Osteoblast (primary cell): ENCODE results near the gene TGFBR2. TPM values are rescaled to one million over a fixed set of nuclear protein-coding genes. Genes with fewer than 3 reads are reported as not detected.

Source experiments
- DNase-seq: peaks from one replicate; pipeline ENCODE4 v3.0.0; 2011; ENCODE audit warnings: low spot score, mixed read lengths; ENCODE audit not compliant: insufficient read length; ENCODE audit errors: missing footprints
- H2AFZ ChIP-seq: 2 replicates; pipeline ENCODE4 v1.6.0; 2011; ENCODE audit warnings: mild to moderate bottlenecking, low read length
- H3K27ac ChIP-seq: 2 replicates; pipeline ENCODE4 v1.5.1; 2011; ENCODE audit warnings: mild to moderate bottlenecking, low read depth, low read length, moderate library complexity
- H3K27me3 ChIP-seq: 2 replicates; pipeline ENCODE4 v1.6.0; 2012; ENCODE audit warnings: mild to moderate bottlenecking, control low read depth, inconsistent platforms, low read length, moderate library complexity; ENCODE audit not compliant: insufficient read depth
- H3K36me3 ChIP-seq: 2 replicates; pipeline ENCODE4 v1.5.1; 2011; ENCODE audit warnings: mild to moderate bottlenecking, low read length, control low read depth, moderate library complexity; ENCODE audit not compliant: insufficient read depth
- H3K4me1 ChIP-seq: 2 replicates; pipeline ENCODE4 v1.5.1; 2011; ENCODE audit warnings: mild to moderate bottlenecking, low read length, control low read depth, moderate library complexity; ENCODE audit not compliant: insufficient read depth
- H3K4me2 ChIP-seq: 2 replicates; pipeline ENCODE4 v1.6.0; 2011; ENCODE audit warnings: mild to moderate bottlenecking, low read length; ENCODE audit not compliant: insufficient read depth
- H3K4me3 ChIP-seq: fragments of 200-600 bp; sonication (generic); 3 replicates; pipeline ENCODE4 v1.5.1; 2012; ENCODE audit warnings: mild to moderate bottlenecking, low read length, inconsistent platforms; ENCODE audit not compliant: insufficient read depth
- H3K79me2 ChIP-seq: 2 replicates; pipeline ENCODE4 v1.6.0; 2012; ENCODE audit warnings: mild to moderate bottlenecking, low read length, control low read depth, inconsistent platforms; ENCODE audit not compliant: insufficient read depth
- H3K9me3 ChIP-seq: 2 replicates; pipeline ENCODE4 v1.5.1; 2011; ENCODE audit warnings: low read depth, low read length, control low read depth
- H4K20me1 ChIP-seq: 2 replicates; pipeline ENCODE4 v1.6.0; 2012; ENCODE audit warnings: mild to moderate bottlenecking, low read length, control low read depth; ENCODE audit not compliant: insufficient read depth
- total RNA-seq: library from RNA; depleted of rRNA; stranded (reverse); fragments of >200 nt; gene quantifications from 2 replicates; pipeline ENCODE4 v1.2.3, GENCODE V29; 2012
- TF ChIP-seq, protein P1 (sequence below): IDR thresholded peaks from 2 replicates; pipeline ENCODE4 v1.5.1; 2011; ENCODE audit warnings: mild to moderate bottlenecking, low read depth, low read length, moderate library complexity; ENCODE audit errors: extremely low read depth

Gene TGFBR2
- total RNA-seq, 1 donor, result 118 TPM

GRCh38 chr3:30586096-30586805 is 20.1 kb upstream of the TGFBR2 start:
- no peaks in the 10 kb centered on the region for H3K9me3 ChIP-seq
- TF ChIP-seq, protein P1, sequence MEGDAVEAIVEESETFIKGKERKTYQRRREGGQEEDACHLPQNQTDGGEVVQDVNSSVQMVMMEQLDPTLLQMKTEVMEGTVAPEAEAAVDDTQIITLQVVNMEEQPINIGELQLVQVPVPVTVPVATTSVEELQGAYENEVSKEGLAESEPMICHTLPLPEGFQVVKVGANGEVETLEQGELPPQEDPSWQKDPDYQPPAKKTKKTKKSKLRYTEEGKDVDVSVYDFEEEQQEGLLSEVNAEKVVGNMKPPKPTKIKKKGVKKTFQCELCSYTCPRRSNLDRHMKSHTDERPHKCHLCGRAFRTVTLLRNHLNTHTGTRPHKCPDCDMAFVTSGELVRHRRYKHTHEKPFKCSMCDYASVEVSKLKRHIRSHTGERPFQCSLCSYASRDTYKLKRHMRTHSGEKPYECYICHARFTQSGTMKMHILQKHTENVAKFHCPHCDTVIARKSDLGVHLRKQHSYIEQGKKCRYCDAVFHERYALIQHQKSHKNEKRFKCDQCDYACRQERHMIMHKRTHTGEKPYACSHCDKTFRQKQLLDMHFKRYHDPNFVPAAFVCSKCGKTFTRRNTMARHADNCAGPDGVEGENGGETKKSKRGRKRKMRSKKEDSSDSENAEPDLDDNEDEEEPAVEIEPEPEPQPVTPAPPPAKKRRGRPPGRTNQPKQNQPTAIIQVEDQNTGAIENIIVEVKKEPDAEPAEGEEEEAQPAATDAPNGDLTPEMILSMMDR, result no peak
- no peak overlapping the region for H3K4me3 ChIP-seq
- no peaks in the 10 kb centered on the region for H3K4me1 ChIP-seq
- H3K27ac ChIP-seq, result no peak overlapping the region
- no peak for DNase-seq
- H2AFZ ChIP-seq, result no peak overlapping the region
- H3K4me2 ChIP-seq, result no peak overlapping the region
- H3K27me3 ChIP-seq, result no peaks in the 10 kb centered on the region
- H4K20me1 ChIP-seq, result no peaks in the 10 kb centered on the region
- H3K36me3 ChIP-seq, result no peaks in the 10 kb centered on the region
- no peaks in the 10 kb centered on the region for H3K79me2 ChIP-seq

- H3K27ac ChIP-seq, result no peak overlapping the region
- DNase-seq, result no peak
- H3K4me1 ChIP-seq, result no peaks in the 10 kb centered on the region
- H4K20me1 ChIP-seq, result no peaks in the 10 kb centered on the region
- H3K4me2 ChIP-seq, result no peak overlapping the region
- no peak overlapping the region for H3K4me3 ChIP-seq
- H3K79me2 ChIP-seq, result no peaks in the 10 kb centered on the region
- H3K9me3 ChIP-seq, result no peaks in the 10 kb centered on the region
- no peak overlapping the region for H2AFZ ChIP-seq
- TF ChIP-seq, protein P1, result no peak
- no peaks in the 10 kb centered on the region for H3K36me3 ChIP-seq
- H3K27me3 ChIP-seq, result no peaks in the 10 kb centered on the region
Observed at GRCh38 chr3:30586806-30587486, 19.5 kb upstream of the TGFBR2 start.

- Histone ChIP-seq H3K27me3 (no peaks in the 10 kb centered on the region), H3K9me3 (no peaks in the 10 kb centered on the region), H4K20me1 (no peaks in the 10 kb centered on the region), H3K27ac (no peak overlapping the region), H3K4me1 (no peaks in the 10 kb centered on the region), H3K4me2 (no peak overlapping the region), H2AFZ (no peak overlapping the region), H3K36me3 (no peaks in the 10 kb centered on the region), H3K79me2 (no peaks in the 10 kb centered on the region), H3K4me3 (no peak overlapping the region)
- DNase-seq, result no peak
- TF ChIP-seq, protein P1, result no peak
Observed at GRCh38 chr3:30587904-30588303, 18.5 kb upstream of the TGFBR2 start.

DNA sequence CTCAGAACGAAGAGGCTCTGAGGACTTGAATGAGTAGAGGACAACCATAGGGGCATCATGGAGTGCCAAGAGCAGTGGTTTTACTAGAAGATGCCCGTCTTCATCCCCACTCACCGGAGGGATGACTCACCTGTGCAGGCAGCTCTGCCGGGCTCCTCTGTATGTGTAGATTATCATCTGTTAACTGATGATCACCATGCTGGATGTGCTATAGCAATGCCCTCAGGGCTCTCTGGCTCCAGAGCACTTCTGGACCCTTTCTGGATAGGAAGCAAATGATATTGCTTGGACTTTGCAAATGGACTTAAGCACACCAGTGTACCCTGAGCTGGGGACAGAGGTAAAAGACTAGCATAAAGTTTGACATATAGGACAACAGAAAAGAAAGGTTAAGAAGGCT is 10.2 kb upstream of the TGFBR2 start:
- Histone ChIP-seq H3K4me1 (peaks cover 9% of the 10 kb centered on the region), H3K79me2 (no peaks in the 10 kb centered on the region), H4K20me1 (no peaks in the 10 kb centered on the region), H2AFZ (no peak overlapping the region), H3K9me3 (no peaks in the 10 kb centered on the region), H3K27ac (no peak overlapping the region), H3K4me2 (no peak overlapping the region), H3K27me3 (no peaks in the 10 kb centered on the region), H3K36me3 (no peaks in the 10 kb centered on the region), H3K4me3 (no peak overlapping the region)
- DNase-seq, result no peak
- TF ChIP-seq, protein P1, result no peak
